ENCODE data around the gene MST1R.
"Not testable (repeated sequence)": the region's sequence is repeated elsewhere in the genome, so short reads cannot be mapped to it uniquely, and the experiment has no call there.

The MST1R gene

GRCh38 chr3:49903451-49904424, at the start of gene MST1R:
Gene MST1R, minus strand, starts transcription at chr3:49903873. Its CDS starts 264 bp downstream, at chr3:49903609.
- DNase-seq, result peak; percentile 70

- no peak for DNase-seq
These were observed 49.3 kb upstream of the MST1R start for GRCh38 chr3:49952924-49953323.

- no peak for DNase-seq
These were observed 39.0 kb upstream of the MST1R start for GRCh38 chr3:49942651-49943050.

- no peak for DNase-seq
These were observed 37.1 kb upstream of the MST1R start for GRCh38 chr3:49940667-49941249.

GRCh38 chr3:49939858-49940666, 36.4 kb upstream of the MST1R start, which contains the start of gene RBM6:
Gene RBM6, plus strand, starts transcription at chr3:49940150. Its CDS starts 22,492 bp downstream, at chr3:49962642.
- peak; percentile 98 for DNase-seq

GRCh38 chr3:49937090-49937489, 33.4 kb upstream of the MST1R start:
- no peak for DNase-seq

- DNase-seq, result not testable (repeated sequence)
These were observed 28.6 kb upstream of the MST1R start for GRCh38 chr3:49932281-49932680.

GRCh38 chr3:49930922-49931321, 27.2 kb upstream of the MST1R start:
- DNase-seq, result no peak

- DNase-seq, result no peak
These were observed 26.6 kb upstream of the MST1R start for GRCh38 chr3:49930168-49930690.

GRCh38 chr3:49929291-49930167, 25.9 kb upstream of the MST1R start, which contains the start of gene MON1A:
Gene MON1A, minus strand, starts transcription at chr3:49929811. Its CDS starts 16,465 bp downstream, at chr3:49913346.
- DNase-seq, result peak; percentile 95

- no peak for DNase-seq
These were observed 24.9 kb upstream of the MST1R start for GRCh38 chr3:49928481-49929017.

- DNase-seq, result no peak
These were observed 24.1 kb upstream of the MST1R start for GRCh38 chr3:49927798-49928197.

GRCh38 chr3:49926117-49926728, 22.6 kb upstream of the MST1R start:
- DNase-seq, result no peak

GRCh38 chr3:49925485-49925884, 21.8 kb upstream of the MST1R start:
- DNase-seq, result no peak

GRCh38 chr3:49924683-49925082, 21.0 kb upstream of the MST1R start:
- no peak for DNase-seq

GRCh38 chr3:49917806-49918590, 14.3 kb upstream of the MST1R start:
- not testable (repeated sequence) for DNase-seq

GRCh38 chr3:49916686-49917085, 13.0 kb upstream of the MST1R start:
- no peak for DNase-seq

GRCh38 chr3:49914906-49915305, 11.2 kb upstream of the MST1R start:
- no peak for DNase-seq

- DNase-seq, result no peak
These were observed 9.2 kb upstream of the MST1R start for GRCh38 chr3:49912881-49913281.

- no peak for DNase-seq
These were observed 7.9 kb upstream of the MST1R start for GRCh38 chr3:49911611-49912010.

All from right hindlimb (tissue), 1 donor.